AG09309 (cell line): ENCODE data around the gene GLRB.

ENCODE experiments used
- DNase-seq: peaks from one replicate; pipeline ENCODE4 v3.0.0-alpha.2; 2010; ENCODE audit warnings: low read depth
- H3K4me3 ChIP-seq: 2 replicates; pipeline ENCODE4 v1.5.1; 2011; ENCODE audit warnings: mild to moderate bottlenecking, low read depth, low read length, moderate library complexity; ENCODE audit not compliant: control insufficient read depth
- TF ChIP-seq, protein P1 (sequence below): IDR thresholded peaks from 2 replicates; pipeline ENCODE4 v1.5.1; 2011; ENCODE audit warnings: mild to moderate bottlenecking, low read depth, low read length, inconsistent platforms; ENCODE audit not compliant: insufficient read depth, control insufficient read depth; ENCODE audit errors: missing control alignments

GLRB gene

DNA sequence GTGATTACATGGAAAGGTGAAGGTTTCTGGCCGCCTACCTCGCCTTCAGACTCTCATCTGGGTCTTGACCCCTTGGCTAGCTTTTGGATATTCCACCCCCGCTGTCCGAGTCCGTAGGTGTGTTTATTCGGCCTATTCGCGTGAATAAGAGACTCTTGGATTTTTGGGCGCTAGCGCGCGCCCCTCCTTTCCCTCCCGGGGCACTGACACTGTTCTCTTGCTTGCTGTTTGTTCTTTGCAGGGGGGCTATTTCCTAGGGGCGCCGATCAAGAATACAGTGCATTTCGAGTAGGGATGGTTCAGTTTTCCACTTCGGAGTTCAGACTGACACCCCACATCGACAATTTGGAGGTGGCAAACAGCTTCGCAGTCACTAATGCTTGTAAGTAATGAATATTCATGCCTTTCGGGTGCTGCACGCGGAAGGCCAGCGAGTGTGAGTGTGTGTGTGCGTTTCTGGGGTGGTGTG lies 145.5 kb downstream of the GLRB start:
- H3K4me3 ChIP-seq: no peak overlapping the region
- TF ChIP-seq, protein P1, sequence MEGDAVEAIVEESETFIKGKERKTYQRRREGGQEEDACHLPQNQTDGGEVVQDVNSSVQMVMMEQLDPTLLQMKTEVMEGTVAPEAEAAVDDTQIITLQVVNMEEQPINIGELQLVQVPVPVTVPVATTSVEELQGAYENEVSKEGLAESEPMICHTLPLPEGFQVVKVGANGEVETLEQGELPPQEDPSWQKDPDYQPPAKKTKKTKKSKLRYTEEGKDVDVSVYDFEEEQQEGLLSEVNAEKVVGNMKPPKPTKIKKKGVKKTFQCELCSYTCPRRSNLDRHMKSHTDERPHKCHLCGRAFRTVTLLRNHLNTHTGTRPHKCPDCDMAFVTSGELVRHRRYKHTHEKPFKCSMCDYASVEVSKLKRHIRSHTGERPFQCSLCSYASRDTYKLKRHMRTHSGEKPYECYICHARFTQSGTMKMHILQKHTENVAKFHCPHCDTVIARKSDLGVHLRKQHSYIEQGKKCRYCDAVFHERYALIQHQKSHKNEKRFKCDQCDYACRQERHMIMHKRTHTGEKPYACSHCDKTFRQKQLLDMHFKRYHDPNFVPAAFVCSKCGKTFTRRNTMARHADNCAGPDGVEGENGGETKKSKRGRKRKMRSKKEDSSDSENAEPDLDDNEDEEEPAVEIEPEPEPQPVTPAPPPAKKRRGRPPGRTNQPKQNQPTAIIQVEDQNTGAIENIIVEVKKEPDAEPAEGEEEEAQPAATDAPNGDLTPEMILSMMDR: no peak
- no peak for DNase-seq
